Endothelial cell of hepatic sinusoid (primary cell): ENCODE measurements around the gene SMU1.

Experiments used
- in situ Hi-C: cut with HindIII; loops from 2 replicates; pipeline ENCODE4 v1.10.0; 2017; ENCODE audit warnings: low sequenced_read_pairs

SMU1 gene

DNA sequence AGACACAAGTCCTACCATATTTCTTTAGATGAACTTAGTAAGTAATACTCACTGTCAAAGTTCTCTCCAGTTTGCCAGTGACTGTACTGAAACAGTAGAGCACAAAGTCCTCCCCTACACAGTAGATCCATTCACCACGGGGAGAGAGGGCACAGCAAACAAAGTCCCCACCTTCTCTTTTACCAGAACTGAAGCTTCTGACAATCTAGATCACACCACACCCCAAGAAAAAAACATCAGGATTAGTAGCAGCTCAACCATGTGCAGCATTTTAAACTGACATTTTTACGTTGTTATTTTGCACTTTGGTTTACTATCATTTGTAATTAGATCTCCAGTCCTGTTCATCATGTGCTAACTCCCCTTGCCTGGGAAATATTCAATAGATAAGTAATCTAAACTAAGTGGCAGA, 28.4 kb downstream of the SMU1 start:
- in situ Hi-C loops: no loop called here

DNA sequence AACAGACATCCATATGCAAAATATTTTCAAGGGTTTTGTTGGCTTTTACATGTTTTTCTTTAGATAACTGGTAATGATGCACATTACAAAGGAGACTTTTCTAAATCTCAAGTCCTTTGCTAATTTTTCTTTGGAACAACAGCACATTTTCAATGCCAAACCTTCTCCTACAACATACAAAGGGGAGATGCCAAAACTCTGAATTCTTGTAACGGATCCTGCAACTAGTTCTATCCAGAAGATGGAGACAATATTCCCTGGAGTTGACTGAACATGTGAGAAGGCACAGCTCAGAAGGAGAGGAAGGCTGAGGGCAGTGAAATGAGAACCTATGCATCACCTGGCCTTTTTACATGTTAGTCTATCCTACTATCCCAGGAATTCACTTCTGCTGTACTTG, 30.4 kb downstream of the SMU1 start:
- in situ Hi-C loops: no loop called here

DNA sequence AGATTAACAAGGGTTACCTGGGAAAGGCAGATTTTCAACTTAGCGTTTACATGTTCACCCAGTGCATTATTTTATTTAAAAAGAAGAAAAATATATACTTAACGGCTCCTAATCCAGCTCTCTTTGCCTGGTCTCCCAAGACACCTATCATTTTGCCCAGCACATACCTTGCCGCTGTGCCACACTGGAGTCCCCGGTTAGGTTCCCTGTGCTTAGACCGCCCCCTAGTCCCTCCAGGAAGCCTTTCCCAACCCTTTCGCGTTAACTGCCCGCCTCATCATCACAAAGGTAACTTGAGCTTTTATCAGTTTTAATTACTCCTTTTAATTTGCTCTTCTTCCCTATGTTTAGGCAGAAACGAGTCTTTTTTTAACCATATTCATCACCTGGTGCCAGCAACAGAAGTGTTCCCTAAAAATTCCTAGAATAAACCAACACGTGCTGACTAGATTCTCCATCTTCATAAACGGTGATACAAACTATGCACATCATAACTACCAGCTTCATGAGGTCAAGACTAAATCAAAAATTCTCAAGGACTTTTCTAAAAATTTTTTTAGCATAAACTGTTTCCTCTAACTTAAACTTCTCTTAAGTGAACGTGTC, 31.7 kb downstream of the SMU1 start:
- in situ Hi-C loops: no loop called here

DNA sequence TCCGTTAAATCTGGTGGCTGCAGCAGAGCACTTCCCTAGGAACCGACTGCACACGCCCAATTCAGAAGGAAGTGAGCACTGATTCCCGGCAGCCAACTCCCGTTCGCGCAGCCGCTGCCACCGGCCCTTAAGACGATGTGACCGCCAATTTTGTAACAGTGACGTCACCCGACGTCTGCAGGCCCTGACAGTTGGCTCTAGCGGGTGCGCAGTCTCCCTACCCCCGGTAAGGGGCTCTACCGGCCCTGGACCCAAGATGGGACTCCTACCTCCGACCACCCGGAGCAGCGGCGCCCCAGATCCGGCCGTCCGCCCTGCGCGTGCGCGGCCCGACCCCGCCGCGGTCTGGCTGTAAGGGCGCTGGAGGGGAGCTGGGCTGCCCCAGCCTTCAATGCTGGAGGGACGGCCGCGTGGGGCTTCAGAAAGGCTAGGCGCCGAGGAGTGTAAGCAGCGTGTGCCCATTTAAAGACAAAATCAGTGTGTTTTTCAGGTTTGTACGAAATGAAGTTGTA, 32.3 kb downstream of the SMU1 start:
- in situ Hi-C loops: no loop called here

DNA sequence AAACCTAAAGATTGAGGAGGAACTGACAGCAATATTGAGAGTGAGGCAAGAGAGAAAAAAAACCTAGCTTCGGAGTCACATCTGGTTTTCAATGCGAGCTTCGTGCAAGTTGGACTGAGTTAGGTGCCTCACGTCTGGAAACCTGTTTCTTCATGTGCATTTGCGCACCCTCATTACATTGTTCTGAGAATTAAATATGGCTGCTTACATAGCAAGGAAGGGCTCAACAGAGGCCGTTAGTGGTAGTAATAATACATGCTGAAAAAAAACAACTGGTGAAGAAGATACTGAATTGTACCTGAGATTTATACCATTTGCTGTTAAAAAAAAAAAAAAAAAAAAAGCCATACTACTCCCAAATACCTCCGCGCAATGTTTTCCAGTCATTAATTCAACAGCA, 32.8 kb downstream of the SMU1 start:
- in situ Hi-C loops: no loop called here

DNA sequence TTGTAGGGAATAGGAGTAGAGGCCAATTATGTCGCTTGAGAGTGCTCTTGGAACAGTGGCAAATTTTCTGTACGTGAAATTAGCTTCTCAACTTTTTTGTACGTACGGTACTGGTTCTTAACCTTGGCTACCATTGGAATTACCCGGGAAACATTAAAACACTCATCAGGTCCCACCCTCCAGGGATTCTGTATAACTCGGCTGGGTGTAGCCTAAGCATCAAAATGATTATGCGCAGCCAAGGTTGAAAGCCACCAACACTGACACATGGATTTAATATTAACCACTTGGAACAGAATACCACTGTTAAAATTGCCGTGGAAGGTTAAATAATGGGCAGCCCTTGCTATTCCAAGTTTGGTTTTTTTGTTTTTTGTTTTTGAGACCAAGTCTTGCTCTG, 34.0 kb downstream of the SMU1 start:
- in situ Hi-C loops: no loop called here

DNA sequence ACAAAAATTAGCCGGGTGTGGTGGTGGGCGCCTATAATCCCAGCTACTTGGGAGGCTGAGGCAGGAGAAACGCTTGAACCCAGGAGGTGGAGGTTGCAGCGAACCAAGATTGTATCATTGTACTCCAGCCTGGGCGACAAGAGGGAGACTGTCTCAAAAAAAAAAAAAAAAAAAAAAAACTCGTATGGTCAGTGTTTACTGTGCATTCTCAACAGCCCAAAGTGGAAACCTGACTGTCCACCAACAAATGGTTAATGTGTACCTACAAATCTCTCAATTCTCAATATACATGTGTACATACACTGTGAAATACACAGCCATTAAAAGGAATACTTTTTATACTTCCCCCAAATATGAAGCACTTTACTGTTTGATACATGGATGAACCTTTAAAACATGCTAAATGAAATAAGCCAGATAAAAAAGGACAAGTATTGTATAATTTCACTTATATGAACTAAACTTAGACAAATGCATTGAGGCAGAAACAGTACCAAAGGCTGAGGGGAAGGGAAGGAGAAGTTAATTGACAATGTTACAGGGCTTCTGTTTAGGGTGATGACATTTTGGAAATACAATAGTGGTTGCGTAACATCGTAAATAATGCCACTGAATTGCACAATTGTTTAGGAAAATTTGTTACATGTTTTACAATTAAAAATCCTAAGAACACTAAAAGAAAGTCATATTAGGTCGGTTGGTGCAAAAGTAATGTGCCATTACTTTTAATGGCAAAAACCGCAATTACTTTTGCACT, 34.9 kb downstream of the SMU1 start:
- in situ Hi-C loops: no loop called here

DNA sequence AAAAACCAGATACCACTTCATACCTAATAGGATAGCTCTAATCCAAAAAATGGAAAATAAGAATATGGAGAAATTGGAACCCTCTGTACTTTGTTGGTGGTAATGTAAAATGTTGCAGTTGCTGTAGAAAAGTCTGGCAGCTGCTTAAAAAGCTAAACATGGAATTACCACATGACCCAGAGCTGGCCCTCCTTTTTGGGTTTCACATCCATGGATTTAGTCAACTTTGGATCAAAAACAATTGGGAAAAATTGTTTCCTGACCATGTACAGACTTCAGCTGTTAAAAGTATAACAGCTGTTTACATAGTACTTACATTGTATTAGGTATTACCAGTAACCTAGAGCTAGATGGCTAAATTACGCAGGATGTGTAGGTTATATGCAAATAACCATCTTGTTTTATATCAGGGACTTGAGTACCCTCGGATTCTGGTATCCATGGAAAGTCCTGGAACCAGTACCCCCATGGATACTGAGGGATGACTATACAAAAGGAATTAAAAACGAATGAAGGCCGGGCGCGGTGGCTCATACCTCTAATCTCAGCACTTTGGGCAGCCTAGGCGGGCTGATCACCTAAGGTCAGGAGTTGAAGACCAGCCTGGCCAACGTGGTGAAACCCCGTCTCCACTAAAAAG, 35.6 kb downstream of the SMU1 start:
- in situ Hi-C loops: no loop called here

DNA sequence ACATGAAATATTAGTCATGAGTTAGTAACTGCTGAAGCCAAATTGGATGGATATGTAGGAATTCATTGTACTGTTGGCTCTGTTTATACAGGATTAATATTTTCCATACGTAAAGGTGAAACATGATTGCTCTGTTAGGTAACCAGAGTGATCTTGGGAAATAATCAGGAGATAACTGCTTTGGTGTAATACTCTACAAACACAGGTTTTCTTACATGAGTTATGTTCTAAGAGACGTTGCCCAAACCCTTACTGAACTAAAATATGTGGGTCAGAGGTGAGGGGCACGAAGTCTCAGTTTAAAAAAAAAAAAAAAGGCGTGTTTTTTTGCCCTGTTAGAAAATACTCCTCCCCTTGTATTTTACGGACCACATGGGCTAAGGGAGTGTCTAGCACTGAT, 43.6 kb downstream of the SMU1 start:
- in situ Hi-C loops: no loop called here

DNA sequence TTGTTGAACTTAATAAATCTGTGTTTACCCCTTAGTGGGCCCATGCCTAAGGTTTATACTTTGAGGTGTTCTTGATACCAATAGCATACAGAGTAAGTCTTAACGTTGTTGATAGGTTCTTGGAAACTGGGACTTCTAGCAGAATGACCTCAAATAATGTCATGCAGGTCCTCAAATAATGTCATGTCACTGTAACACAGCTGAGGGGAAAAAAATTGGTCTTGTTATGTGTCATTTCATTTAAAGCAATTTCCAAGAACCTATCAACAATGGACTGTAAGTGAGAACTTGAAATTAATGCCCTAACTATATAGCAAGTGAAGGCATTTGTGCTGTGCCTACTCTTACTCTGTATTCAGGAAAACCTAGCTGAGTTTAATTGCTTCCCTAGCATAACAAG, 44.2 kb downstream of the SMU1 start:
- in situ Hi-C loops: no loop called here

DNA sequence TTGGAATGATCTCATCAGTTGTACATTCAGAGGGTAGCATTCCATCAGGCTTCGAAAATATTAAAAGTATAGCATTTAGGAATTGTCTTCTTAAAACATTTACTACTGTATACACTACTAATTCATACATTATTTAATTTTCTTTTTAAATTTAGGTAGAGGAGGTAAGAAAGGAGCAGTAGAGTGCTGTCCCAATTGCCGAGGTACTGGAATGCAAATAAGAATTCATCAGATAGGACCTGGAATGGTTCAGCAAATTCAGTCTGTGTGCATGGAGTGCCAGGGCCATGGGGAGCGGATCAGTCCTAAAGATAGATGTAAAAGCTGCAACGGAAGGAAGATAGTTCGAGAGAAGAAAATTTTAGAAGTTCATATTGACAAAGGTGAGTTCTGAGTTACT, 46.2 kb downstream of the SMU1 start:
- in situ Hi-C loops: no loop called here

DNA sequence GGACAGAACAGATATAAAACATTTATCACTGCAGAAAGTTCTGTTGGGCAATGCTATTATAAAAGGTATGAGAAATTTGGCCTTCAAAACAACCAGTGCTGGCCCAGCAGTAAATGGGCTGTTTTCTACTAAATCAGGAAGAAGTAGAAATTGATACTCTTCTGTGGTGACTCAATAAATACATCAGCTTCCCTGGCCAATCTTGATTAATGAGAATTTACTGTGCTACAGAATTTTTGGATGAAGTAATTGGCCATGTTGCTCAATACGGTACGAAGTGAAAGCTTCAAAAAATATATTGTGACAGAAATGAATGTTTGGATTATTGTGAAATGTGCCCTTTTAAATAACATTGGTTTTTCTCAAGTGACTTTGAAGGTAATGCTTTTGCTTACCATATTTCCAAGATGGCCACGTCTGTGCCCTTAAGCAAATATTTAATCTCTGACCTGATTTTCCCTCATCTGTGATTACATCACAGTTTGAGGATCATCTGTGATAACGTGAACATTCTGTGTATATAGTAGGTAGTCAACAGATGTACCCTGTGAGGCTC, 47.2 kb downstream of the SMU1 start:
- in situ Hi-C loops: loop anchor here (5.0 kb wide), 1 partner anchor 48 kb away; the partner anchor contains the start of gene SMU1

DNA sequence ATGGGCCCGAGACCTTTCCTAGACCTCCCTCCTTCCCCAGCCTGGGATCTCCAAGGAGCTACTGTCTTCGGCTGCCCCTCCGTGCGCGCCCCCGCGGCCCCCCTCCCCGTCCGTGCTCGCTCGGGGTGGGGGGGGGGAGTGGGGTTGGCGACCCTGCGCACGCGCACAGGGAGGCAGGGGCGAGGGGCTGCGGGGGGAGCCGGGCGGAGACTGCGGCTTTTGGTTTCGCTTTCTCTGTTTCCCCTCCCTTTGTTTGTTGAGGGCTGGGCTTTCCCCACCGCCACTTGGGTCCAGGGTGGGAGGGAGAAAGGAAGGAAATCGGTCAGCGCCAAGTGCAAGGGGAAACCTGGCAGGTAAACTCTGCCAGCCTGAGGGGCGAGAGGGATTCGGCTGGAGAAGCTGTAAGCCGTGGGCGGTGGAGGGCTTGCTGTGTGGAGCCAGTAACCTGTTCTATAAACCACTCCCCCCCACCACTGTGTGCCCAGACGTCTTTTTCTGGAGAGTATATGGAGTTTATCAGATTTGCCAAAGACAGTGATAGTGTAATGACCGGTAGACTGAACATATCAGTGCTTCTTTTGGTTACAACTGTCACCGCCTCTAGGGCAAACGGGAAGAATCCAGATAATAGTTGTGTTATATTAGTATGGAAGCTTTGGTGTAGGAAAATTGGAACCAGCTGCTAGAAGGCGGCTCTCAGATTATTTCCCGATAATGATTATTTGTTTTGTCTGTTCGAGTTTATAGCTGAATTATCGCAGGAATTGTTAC, 50.7 kb downstream of the SMU1 start:
- in situ Hi-C loops: loop anchor here (5.0 kb wide), 1 partner anchor 52 kb away; the partner anchor contains the start of gene SMU1

DNA sequence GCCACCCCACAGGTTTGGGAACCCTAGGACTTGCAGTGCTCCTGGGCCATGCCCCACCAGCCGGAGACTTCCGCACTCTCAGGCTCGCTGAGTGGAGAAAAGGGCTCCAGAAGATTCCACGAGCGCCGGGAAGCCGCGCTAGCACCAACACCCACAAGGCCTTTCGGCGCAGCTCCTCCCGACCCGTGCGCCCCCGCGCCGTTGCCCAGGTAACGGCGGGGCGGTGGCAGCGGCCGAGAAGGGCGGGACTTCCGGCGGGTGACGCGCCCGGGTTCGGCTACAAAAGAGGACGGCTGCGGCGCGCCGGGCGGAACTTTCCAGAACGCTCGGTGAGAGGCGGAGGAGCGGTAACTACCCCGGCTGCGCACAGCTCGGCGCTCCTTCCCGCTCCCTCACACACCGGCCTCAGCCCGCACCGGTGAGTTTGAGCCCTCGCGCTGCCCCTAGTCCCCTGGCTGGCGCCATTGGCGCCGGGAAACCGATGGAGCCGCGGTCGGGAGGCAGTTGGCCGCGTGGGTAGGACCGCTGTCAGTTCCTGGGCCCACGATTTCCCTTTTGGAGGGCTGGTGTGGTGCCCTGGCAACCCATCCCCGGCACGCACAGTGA, 51.4 kb downstream of the SMU1 start, which contains the start of gene DNAJA1:
DNAJA1 (plus strand) TSS at position 308 of the 606 bp plus-strand sequence. CDS start 1,212 bp downstream, outside the sequence.
- in situ Hi-C loops: loop anchor here (5.0 kb wide), 1 partner anchor 52 kb away; the partner anchor contains the start of gene SMU1

DNA sequence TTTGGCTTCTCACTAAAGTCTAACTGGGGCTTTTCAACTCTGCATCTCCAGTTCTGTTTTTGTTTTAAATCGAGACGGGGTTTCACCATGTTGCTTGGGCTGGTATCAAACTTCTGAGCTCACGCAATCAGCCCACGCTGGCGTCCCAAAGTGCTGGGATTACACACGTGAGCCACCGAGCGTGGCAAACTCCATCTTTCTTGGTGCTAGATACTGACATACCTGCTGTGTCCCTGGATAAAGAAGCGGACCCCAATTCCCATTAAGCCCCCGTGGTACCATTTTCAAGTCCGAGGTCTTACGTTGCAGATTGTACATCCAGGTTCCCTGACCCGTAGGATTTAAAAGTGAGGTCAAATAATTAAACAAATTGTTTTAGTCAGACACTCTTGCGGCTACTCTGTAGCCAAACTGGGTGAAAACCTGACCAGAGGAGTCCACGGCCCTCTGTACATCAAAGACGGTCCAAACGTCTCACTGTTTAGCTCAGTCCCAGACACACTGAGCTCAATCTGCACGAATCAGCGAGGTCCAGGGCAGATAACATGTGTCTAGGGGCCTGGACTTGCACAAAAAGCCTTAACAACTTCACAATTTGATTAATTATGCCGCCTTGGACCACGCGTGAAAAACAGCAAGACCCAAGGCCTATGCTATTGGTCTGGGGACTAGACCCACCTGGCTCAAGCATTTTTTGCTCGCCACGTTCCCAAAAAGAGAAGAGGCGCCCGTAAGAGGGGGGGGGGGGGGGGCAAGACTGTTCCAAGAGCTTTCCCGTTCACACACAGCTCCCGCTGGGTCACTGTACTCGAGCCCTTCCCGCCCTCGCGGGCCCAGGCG, 52.1 kb downstream of the SMU1 start:
- in situ Hi-C loops: no loop called here

DNA sequence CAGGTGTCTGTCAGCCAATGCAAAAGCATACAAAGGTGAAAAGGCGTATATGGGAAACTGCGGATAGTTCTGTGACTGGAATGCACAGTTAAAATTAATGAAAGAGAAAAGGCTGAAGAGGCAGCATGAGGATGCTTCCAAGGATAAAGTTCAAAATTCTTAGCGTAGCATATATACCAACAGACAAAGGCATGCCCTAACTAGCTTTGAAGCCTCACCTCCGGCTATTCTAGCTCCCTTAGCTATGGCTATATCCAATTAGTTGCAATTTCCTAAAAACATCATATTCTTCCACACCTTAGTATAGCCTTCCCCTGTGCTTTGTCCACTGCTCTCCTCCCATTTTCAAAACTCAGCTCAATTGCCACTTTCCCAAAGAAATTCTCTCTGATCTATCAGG, 52.8 kb downstream of the SMU1 start:
- in situ Hi-C loops: no loop called here

DNA sequence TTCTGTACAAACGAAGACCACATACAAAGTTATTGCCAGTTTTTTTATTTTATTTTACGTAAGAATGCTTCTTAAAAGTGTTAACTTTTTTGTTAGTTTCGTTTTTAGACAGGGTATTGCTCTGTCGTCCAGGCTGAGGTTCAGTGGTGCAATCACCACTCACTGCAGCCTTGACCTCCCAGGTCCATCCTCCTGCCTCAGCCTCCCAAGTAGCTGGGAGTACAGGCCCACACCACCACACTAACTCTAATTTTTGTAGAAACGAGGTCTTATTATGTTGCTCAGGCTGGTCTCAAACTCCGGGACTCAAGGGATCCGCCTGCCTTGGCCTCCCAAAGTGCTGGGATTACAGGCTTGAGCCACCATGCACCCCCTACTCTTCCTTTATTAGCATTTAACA, 53.7 kb downstream of the SMU1 start:
- in situ Hi-C loops: no loop called here

DNA sequence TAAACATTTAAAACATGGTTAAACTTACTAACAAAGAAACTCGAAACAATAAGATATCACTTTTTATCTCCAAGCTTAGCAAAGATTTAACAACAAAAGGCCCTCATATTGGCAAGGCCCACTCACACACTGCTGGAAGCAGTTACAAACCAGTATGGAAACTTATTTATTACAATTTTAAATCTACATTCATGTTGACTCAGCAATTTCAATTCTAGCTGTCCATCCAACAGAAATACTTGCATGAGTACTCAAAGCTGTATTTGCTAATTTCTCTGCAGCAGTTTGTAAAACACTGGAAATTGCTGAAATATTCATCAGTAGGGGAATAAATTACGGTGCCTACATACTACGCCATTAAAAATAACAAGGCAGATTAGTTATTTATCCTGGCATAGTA, 54.2 kb downstream of the SMU1 start:
- in situ Hi-C loops: no loop called here

DNA sequence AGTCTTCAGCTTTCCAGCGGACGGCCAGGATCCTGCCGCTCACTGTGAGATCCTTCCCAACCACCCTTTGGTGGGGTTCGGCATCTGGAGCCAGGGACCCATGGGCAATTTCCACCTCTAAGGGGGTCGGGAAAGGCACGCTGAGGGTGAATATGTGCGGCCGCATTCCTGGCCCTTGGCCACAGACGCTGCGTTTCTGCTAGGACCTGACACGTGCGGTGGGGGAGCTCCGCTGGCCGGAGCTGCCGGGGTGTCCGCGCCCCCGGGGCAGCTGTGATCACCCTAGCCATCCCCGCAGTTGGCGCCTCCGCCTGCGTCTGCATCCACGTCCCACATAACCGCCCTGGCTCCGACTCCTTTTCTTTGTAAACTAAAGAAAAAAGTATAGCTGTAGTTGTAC, 56.7 kb downstream of the SMU1 start:
- in situ Hi-C loops: no loop called here
